ENCODE measurements around the gene UBE3D. TPM values are rescaled to one million over a fixed set of nuclear protein-coding genes. Genes with fewer than 3 reads are reported as not detected.

UBE3D gene
- total RNA-seq, 1 donor from 2014 or later, result 12.1 TPM

DNA sequence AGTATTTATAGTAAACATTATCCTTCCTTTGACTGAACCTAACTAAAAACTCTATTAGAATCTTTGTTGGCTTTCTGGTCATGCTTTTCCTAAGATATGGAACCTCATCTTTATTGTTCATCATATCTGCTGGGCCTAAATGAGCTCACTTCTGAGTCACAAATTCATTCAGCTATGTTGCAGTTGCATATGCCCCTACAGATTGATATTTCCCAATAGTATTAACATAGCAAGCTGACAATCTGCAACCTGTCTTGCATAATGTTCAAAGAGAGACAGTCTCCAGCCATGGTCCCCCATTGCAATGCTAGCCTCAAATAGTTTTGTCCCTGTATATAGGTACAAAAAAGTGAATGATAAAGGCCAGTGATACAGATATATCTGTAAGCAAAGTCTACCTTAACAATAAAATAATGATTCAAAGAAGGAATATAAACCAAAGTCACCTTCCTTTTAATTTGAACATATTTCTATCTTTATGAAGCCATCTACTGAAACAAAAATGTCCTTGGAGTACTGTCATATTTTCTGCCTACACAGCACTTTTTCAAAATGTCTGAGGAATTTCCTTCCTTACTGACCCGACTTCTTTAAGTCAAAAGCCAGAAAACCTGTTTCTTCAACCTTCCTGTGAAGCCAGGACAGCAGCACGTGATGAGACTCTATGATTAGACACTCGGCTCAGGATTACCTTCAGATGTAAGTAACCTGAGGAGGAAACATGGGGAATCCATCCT, 140.7 kb downstream of the UBE3D start:
- no peak overlapping the region for H3K4me3 Mint-ChIP-seq (ENCODE audit: unreplicated experiment)
- H3K27ac Mint-ChIP-seq (ENCODE audit: unreplicated experiment), result no peak overlapping the region
- H3K36me3 Mint-ChIP-seq (ENCODE audit: low read depth, unreplicated experiment), result peaks cover 5% of the 10 kb centered on the region
- no peak for DNase-seq (ENCODE audit: low spot score)
- no peaks in the 10 kb centered on the region for H3K27me3 Mint-ChIP-seq (ENCODE audit: unreplicated experiment)
- TF ChIP-seq, protein P1, sequence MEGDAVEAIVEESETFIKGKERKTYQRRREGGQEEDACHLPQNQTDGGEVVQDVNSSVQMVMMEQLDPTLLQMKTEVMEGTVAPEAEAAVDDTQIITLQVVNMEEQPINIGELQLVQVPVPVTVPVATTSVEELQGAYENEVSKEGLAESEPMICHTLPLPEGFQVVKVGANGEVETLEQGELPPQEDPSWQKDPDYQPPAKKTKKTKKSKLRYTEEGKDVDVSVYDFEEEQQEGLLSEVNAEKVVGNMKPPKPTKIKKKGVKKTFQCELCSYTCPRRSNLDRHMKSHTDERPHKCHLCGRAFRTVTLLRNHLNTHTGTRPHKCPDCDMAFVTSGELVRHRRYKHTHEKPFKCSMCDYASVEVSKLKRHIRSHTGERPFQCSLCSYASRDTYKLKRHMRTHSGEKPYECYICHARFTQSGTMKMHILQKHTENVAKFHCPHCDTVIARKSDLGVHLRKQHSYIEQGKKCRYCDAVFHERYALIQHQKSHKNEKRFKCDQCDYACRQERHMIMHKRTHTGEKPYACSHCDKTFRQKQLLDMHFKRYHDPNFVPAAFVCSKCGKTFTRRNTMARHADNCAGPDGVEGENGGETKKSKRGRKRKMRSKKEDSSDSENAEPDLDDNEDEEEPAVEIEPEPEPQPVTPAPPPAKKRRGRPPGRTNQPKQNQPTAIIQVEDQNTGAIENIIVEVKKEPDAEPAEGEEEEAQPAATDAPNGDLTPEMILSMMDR (IDR thresholded peaks at IDR 0.05; ENCODE audit: unreplicated experiment), result no peak
- peaks cover 2% of the 10 kb centered on the region for H3K4me1 Mint-ChIP-seq (ENCODE audit: unreplicated experiment)
- H3K9me3 Mint-ChIP-seq (ENCODE audit: unreplicated experiment), result peaks cover under 1% of the 10 kb centered on the region

DNA sequence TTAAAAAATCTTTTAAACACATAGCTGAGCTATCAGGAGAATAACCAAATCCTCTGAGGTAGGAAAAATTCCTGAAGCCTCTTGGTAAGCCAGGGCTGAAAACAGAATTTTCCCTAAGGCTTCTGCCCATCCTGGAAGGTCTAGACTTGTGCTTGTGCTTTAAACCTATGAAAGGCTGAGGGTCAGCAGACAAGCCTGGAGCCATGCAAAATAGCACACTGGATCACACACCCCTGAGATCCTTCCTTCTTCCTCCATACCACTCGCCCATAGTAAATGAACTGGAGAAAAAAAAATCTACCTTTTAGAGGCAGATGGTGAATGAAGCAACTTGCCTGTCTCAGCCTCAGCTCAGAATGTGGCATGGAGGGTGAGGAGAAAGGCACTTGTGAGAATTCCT, 144.4 kb downstream of the UBE3D start:
- H3K4me1 Mint-ChIP-seq (ENCODE audit: unreplicated experiment), result peaks cover 2% of the 10 kb centered on the region
- no peaks in the 10 kb centered on the region for H3K9me3 Mint-ChIP-seq (ENCODE audit: unreplicated experiment)
- no peak for DNase-seq (ENCODE audit: low spot score)
- no peak overlapping the region for H3K27ac Mint-ChIP-seq (ENCODE audit: unreplicated experiment)
- peaks cover 2% of the 10 kb centered on the region for H3K27me3 Mint-ChIP-seq (ENCODE audit: unreplicated experiment)
- peaks cover 8% of the 10 kb centered on the region for H3K36me3 Mint-ChIP-seq (ENCODE audit: low read depth, unreplicated experiment)
- no peak overlapping the region for H3K4me3 Mint-ChIP-seq (ENCODE audit: unreplicated experiment)
- TF ChIP-seq, protein P1 (IDR thresholded peaks at IDR 0.05; ENCODE audit: unreplicated experiment), result no peak

DNA sequence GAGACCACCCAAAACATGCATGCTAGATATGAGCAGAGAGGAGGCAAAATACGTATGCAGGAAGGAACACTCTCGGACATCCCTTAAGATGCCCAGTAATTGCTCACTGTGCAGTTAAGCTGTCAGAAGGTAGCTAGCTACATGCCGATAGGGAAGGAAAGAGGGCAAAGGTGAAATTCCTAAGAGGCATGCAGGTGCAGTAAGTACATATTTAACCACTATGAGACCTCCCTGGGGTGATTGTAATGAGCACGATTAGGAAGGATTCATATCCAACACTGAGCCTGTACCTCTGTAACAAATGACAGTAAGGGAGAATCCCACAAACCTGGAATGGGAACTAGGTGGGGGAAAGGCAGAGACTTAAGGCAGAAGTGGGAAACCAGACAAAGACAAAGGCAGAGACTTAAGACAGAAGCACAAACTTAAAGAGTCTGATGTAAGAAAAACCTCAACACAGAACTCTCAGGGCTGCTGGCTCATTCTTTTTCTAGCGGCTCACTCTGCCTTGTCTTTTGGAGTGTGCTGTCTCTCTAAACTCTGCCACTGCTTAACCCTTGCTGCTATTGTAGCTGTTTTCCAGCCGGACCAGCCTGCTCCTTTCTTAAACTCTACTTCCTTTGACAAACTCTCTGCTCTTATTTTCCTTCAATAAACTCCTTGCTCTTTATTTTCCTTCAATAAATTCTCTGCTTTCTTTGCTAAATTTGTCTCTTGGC, 148.1 kb downstream of the UBE3D start:
- H3K9me3 Mint-ChIP-seq (ENCODE audit: unreplicated experiment), result no peaks in the 10 kb centered on the region
- H3K27ac Mint-ChIP-seq (ENCODE audit: unreplicated experiment), result no peak overlapping the region
- H3K4me1 Mint-ChIP-seq (ENCODE audit: unreplicated experiment), result no peaks in the 10 kb centered on the region
- TF ChIP-seq, protein P1 (IDR thresholded peaks at IDR 0.05; ENCODE audit: unreplicated experiment), result no peak
- H3K36me3 Mint-ChIP-seq (ENCODE audit: low read depth, unreplicated experiment), result peaks cover 8% of the 10 kb centered on the region
- no peak for DNase-seq (ENCODE audit: low spot score)
- H3K4me3 Mint-ChIP-seq (ENCODE audit: unreplicated experiment), result no peak overlapping the region
- H3K27me3 Mint-ChIP-seq (ENCODE audit: unreplicated experiment), result peaks cover 2% of the 10 kb centered on the region

DNA sequence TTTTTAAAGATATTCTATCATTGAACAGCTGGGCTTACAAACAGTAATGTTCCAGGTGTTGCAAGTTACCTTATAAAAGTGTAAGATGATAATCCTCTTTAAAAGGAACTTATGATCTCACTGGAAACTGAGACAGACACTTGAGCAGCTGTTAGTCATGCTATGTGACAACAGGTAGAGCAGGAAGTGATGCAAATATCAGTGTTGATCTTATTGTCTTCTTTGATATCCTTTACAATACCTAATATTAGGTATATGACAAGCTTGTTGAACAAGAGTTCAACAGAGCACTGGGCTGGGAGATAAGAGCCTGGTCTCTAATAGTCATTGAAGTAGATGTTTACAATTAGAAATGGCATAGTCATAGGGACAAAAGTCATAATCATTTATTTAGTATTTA, 150.0 kb downstream of the UBE3D start:
- no peak overlapping the region for H3K27ac Mint-ChIP-seq (ENCODE audit: unreplicated experiment)
- peaks cover 4% of the 10 kb centered on the region for H3K27me3 Mint-ChIP-seq (ENCODE audit: unreplicated experiment)
- no peaks in the 10 kb centered on the region for H3K9me3 Mint-ChIP-seq (ENCODE audit: unreplicated experiment)
- H3K4me1 Mint-ChIP-seq (ENCODE audit: unreplicated experiment), result peaks cover 3% of the 10 kb centered on the region
- no peak for DNase-seq (ENCODE audit: low spot score)
- no peak overlapping the region for H3K4me3 Mint-ChIP-seq (ENCODE audit: unreplicated experiment)
- H3K36me3 Mint-ChIP-seq (ENCODE audit: low read depth, unreplicated experiment), result peaks cover 8% of the 10 kb centered on the region
- TF ChIP-seq, protein P1 (IDR thresholded peaks at IDR 0.05; ENCODE audit: unreplicated experiment), result no peak

DNA sequence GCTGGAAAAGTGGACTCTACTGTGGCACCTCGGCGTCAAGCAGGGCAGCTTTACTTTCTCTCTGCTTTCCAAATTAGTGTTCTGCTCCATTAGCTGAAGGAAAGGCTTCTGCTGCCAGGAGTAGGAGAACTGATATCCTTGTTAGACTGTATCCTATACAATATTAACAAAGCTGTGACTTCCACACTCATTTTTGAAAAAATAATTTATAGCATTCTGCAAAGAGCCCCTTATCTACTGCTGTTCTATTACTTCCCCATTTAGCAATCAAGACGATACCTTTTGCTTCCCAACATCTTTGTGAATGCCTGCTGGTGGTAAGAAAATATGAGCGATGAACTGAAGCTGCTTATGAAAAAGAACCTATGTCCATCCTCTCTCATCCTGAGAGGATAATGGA, 151.1 kb downstream of the UBE3D start:
- H3K27ac Mint-ChIP-seq (ENCODE audit: unreplicated experiment), result no peak overlapping the region
- H3K9me3 Mint-ChIP-seq (ENCODE audit: unreplicated experiment), result no peaks in the 10 kb centered on the region
- TF ChIP-seq, protein P1 (IDR thresholded peaks at IDR 0.05; ENCODE audit: unreplicated experiment), result no peak
- H3K4me3 Mint-ChIP-seq (ENCODE audit: unreplicated experiment), result no peak overlapping the region
- peaks cover 4% of the 10 kb centered on the region for H3K27me3 Mint-ChIP-seq (ENCODE audit: unreplicated experiment)
- no peak for DNase-seq (ENCODE audit: low spot score)
- peaks cover 3% of the 10 kb centered on the region for H3K4me1 Mint-ChIP-seq (ENCODE audit: unreplicated experiment)
- peaks cover 8% of the 10 kb centered on the region for H3K36me3 Mint-ChIP-seq (ENCODE audit: low read depth, unreplicated experiment)
